Memory B cell (primary cell): ENCODE measurements around the gene RAB21.

Source experiments
- ATAC-seq: fragments of 150-1000 bp; cut with Tn5 transposase; 2 replicates; pipeline ENCODE4 v1.10.0; 2021; ENCODE audit warnings: low read depth, mild to moderate bottlenecking, moderate library complexity
- DNase-seq, 2 donors: peaks; one replicate each; pipeline ENCODE4 v3.0.0; 2022; ENCODE audit warnings: low spot score in 2 of 2
- H3K27ac Mint-ChIP-seq: one replicate; pipeline ENCODE4 v1.8.0; 2022; ENCODE audit warnings: mild to moderate bottlenecking, moderate library complexity, mixed read lengths
- H3K27me3 Mint-ChIP-seq: one replicate; pipeline ENCODE4 v1.8.0; 2022; ENCODE audit warnings: mixed read lengths
- H3K36me3 Mint-ChIP-seq: one replicate; pipeline ENCODE4 v1.8.0; 2022; ENCODE audit warnings: mild to moderate bottlenecking, mixed read lengths
- H3K4me1 Mint-ChIP-seq: one replicate; pipeline ENCODE4 v1.8.0; 2022; ENCODE audit warnings: mixed read lengths
- H3K4me3 Mint-ChIP-seq: one replicate; pipeline ENCODE4 v1.8.0; 2022; ENCODE audit warnings: mild to moderate bottlenecking, moderate library complexity, mixed read lengths
- H3K9me3 Mint-ChIP-seq: one replicate; pipeline ENCODE4 v1.8.0; 2022; ENCODE audit warnings: mixed read lengths

RAB21 gene

GRCh38 chr12:71764587-71765321 is 10.1 kb downstream of the RAB21 start:
- Mint-ChIP-seq H3K36me3 (peaks cover 30% of the 10 kb centered on the region), H3K4me1 (peaks cover 41% of the 10 kb centered on the region), H3K4me3 (no peak overlapping the region), H3K27me3 (no peaks in the 10 kb centered on the region), H3K9me3 (peaks cover 6% of the 10 kb centered on the region), H3K27ac (no peak overlapping the region)
- ATAC-seq = no peak
- DNase-seq = no peak

- DNase-seq (no peak), ATAC-seq (no peak)
- Mint-ChIP-seq H3K36me3 (peaks cover 27% of the 10 kb centered on the region), H3K9me3 (peaks cover 1% of the 10 kb centered on the region), H3K27ac (no peak overlapping the region), H3K27me3 (no peaks in the 10 kb centered on the region), H3K4me3 (no peak overlapping the region), H3K4me1 (peaks cover 42% of the 10 kb centered on the region)
These were observed 11.5 kb downstream of the RAB21 start for GRCh38 chr12:71766202-71766601.

- peaks cover 1% of the 10 kb centered on the region for H3K9me3 Mint-ChIP-seq
- H3K27ac Mint-ChIP-seq = peak overlapping the region; percentile 33
- no peak for DNase-seq
- H3K27me3 Mint-ChIP-seq = no peaks in the 10 kb centered on the region
- no peak for ATAC-seq
- peaks cover 42% of the 10 kb centered on the region for H3K4me1 Mint-ChIP-seq
- H3K4me3 Mint-ChIP-seq = no peak overlapping the region
- peaks cover 29% of the 10 kb centered on the region for H3K36me3 Mint-ChIP-seq
These were observed 12.5 kb downstream of the RAB21 start for GRCh38 chr12:71767183-71767582.

- peaks cover 30% of the 10 kb centered on the region for H3K36me3 Mint-ChIP-seq
- DNase-seq = no peak
- no peaks in the 10 kb centered on the region for H3K27me3 Mint-ChIP-seq
- no peak for ATAC-seq
- peaks cover 37% of the 10 kb centered on the region for H3K4me1 Mint-ChIP-seq
- H3K27ac Mint-ChIP-seq = no peak overlapping the region
- H3K9me3 Mint-ChIP-seq = peaks cover 1% of the 10 kb centered on the region
- H3K4me3 Mint-ChIP-seq = no peak overlapping the region
These were observed 14.2 kb downstream of the RAB21 start for GRCh38 chr12:71768900-71769299.

GRCh38 chr12:71771069-71771468 is 16.4 kb downstream of the RAB21 start:
- Mint-ChIP-seq H3K4me1 (peaks cover 21% of the 10 kb centered on the region), H3K9me3 (no peaks in the 10 kb centered on the region), H3K27me3 (no peaks in the 10 kb centered on the region), H3K4me3 (no peak overlapping the region), H3K27ac (no peak overlapping the region), H3K36me3 (peaks cover 20% of the 10 kb centered on the region)
- ATAC-seq (no peak), DNase-seq (no peak)

GRCh38 chr12:71772735-71773134 is 18.1 kb downstream of the RAB21 start:
- H3K36me3 Mint-ChIP-seq = peaks cover 18% of the 10 kb centered on the region
- DNase-seq = no peak
- H3K27ac Mint-ChIP-seq = no peak overlapping the region
- ATAC-seq = no peak
- peaks cover 12% of the 10 kb centered on the region for H3K4me1 Mint-ChIP-seq
- H3K4me3 Mint-ChIP-seq = no peak overlapping the region
- no peaks in the 10 kb centered on the region for H3K27me3 Mint-ChIP-seq
- no peaks in the 10 kb centered on the region for H3K9me3 Mint-ChIP-seq

- Mint-ChIP-seq H3K9me3 (no peaks in the 10 kb centered on the region), H3K4me3 (no peak overlapping the region), H3K27ac (peak overlapping the region; percentile 28), H3K36me3 (peaks cover 14% of the 10 kb centered on the region), H3K27me3 (no peaks in the 10 kb centered on the region), H3K4me1 (peaks cover 5% of the 10 kb centered on the region)
- peak; percentile 51 for ATAC-seq
- DNase-seq = peak in 1 of 2 donors; percentile 26
These were observed 25.7 kb downstream of the RAB21 start for GRCh38 chr12:71780237-71780822.

GRCh38 chr12:71782017-71782416 is 27.4 kb downstream of the RAB21 start:
- Mint-ChIP-seq H3K4me1 (peaks cover 5% of the 10 kb centered on the region), H3K9me3 (no peaks in the 10 kb centered on the region), H3K27ac (peak overlapping the region; percentile 26), H3K27me3 (no peaks in the 10 kb centered on the region), H3K4me3 (no peak overlapping the region), H3K36me3 (peaks cover 19% of the 10 kb centered on the region)
- DNase-seq (peak in 1 of 2 donors; percentile 23), ATAC-seq (peak; percentile 88)

- H3K9me3 Mint-ChIP-seq = no peaks in the 10 kb centered on the region
- no peak overlapping the region for H3K27ac Mint-ChIP-seq
- peaks cover 3% of the 10 kb centered on the region for H3K4me1 Mint-ChIP-seq
- no peaks in the 10 kb centered on the region for H3K27me3 Mint-ChIP-seq
- H3K4me3 Mint-ChIP-seq = no peak overlapping the region
- no peak for DNase-seq
- H3K36me3 Mint-ChIP-seq = peaks cover 22% of the 10 kb centered on the region
- ATAC-seq = no peak
These were observed 32.2 kb downstream of the RAB21 start for GRCh38 chr12:71786829-71787228.

- Mint-ChIP-seq H3K27ac (peak overlapping the region; percentile 25), H3K27me3 (no peaks in the 10 kb centered on the region), H3K36me3 (peaks cover 22% of the 10 kb centered on the region), H3K9me3 (no peaks in the 10 kb centered on the region), H3K4me1 (no peaks in the 10 kb centered on the region), H3K4me3 (no peak overlapping the region)
- ATAC-seq = no peak
- no peak for DNase-seq
These were observed 32.9 kb downstream of the RAB21 start for GRCh38 chr12:71787580-71787979.

GRCh38 chr12:71790331-71790730 is 35.7 kb downstream of the RAB21 start:
- Mint-ChIP-seq H3K4me1 (peaks cover 3% of the 10 kb centered on the region), H3K9me3 (no peaks in the 10 kb centered on the region), H3K36me3 (peaks cover 14% of the 10 kb centered on the region), H3K4me3 (no peak overlapping the region), H3K27ac (no peak overlapping the region), H3K27me3 (no peaks in the 10 kb centered on the region)
- ATAC-seq = no peak
- no peak for DNase-seq

GRCh38 chr12:71791473-71792150 is 36.9 kb downstream of the RAB21 start:
- no peak for ATAC-seq
- H3K27ac Mint-ChIP-seq = peak overlapping the region; percentile 58
- no peaks in the 10 kb centered on the region for H3K9me3 Mint-ChIP-seq
- peaks cover 13% of the 10 kb centered on the region for H3K36me3 Mint-ChIP-seq
- DNase-seq = no peak
- H3K4me3 Mint-ChIP-seq = no peak overlapping the region
- peaks cover 3% of the 10 kb centered on the region for H3K4me1 Mint-ChIP-seq
- H3K27me3 Mint-ChIP-seq = no peaks in the 10 kb centered on the region

GRCh38 chr12:71792599-71792998 is 37.9 kb downstream of the RAB21 start:
- Mint-ChIP-seq H3K4me3 (no peak overlapping the region), H3K27me3 (no peaks in the 10 kb centered on the region), H3K4me1 (peaks cover 3% of the 10 kb centered on the region), H3K27ac (no peak overlapping the region), H3K9me3 (peaks cover 1% of the 10 kb centered on the region), H3K36me3 (peaks cover 8% of the 10 kb centered on the region)
- DNase-seq (no peak), ATAC-seq (no peak)

GRCh38 chr12:71795901-71796300 is 41.2 kb downstream of the RAB21 start:
- no peak overlapping the region for H3K4me3 Mint-ChIP-seq
- H3K27ac Mint-ChIP-seq = no peak overlapping the region
- DNase-seq (no peak), ATAC-seq (no peak)
- H3K9me3 Mint-ChIP-seq = peaks cover 2% of the 10 kb centered on the region
- H3K36me3 Mint-ChIP-seq = no peaks in the 10 kb centered on the region
- no peaks in the 10 kb centered on the region for H3K27me3 Mint-ChIP-seq
- peaks cover 3% of the 10 kb centered on the region for H3K4me1 Mint-ChIP-seq
